ENCODE data around the gene PRMT7.

The PRMT7 gene

GRCh38 chr16:68350813-68351350 is 40.1 kb downstream of the PRMT7 start:
- no peak for DNase-seq

- no peak for DNase-seq
Observed at GRCh38 chr16:68351463-68351862, 40.6 kb downstream of the PRMT7 start.

DNA sequence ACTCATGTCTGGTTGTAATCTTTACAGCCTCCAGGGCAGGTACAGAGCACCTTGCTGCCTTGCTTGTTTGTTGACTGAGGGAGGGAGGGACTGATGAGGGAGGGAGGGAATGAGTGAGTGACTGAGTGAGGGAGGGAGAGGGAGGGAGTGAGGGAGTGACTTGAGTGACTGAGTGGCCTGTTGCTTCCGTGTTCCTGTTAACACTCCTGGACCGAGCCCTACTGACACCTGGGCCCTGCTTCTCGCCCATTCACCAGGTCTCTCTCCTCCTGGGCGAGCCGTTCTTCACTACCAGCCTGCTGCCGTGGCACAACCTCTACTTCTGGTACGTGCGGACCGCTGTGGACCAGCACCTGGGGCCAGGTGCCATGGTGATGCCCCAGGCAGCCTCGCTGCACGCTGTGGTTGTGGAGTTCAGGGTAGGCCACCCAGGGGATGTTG is 41.2 kb downstream of the PRMT7 start:
- DNase-seq, result no peak

- DNase-seq, result no peak
Observed at GRCh38 chr16:68353366-68353765, 42.5 kb downstream of the PRMT7 start.

DNA sequence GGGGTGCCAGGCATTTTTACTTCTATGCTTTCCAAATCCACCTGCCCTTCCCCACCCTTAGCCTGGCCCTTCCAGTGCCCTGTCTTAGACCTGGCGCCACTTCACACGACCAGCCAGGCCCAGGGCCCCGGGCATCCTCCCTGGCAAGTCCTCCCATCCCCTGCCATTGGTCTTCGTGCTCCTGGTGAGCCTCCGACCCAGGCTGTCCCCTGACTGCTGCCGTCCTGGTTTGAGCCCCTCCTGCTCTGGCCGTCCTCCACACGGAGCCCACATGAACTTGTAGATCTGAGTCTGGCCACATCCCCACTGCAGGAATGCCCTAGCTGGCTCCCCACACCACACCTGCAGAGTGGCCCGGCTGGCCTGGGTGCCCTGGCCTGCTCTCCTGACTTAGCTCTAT is 44.0 kb downstream of the PRMT7 start:
- DNase-seq, result no peak

GRCh38 chr16:68355447-68356248 is 44.8 kb downstream of the PRMT7 start:
- DNase-seq, result no peak

- peak; percentile 42 to 51 for DNase-seq
Observed at GRCh38 chr16:68356249-68356918, 45.6 kb downstream of the PRMT7 start.

DNA sequence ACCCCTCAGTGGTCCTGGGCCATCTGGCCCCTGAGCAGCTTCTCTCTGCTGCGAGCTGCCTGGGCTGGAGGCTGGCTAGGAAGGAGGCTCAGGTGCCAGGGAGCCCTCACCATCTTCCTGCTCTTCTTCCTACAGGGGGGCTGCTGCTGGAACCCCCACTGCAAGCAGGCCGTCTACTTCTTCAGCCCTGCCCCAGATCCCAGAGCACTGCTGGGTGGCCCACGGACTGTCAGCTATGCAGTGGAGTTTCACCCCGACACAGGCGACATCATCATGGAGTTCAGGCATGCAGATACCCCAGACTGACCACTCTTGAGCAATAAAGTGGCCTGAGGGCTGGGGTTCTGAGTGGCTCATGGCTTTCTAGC is 46.1 kb downstream of the PRMT7 start:
- no peak for DNase-seq

- DNase-seq, result no peak
Observed at GRCh38 chr16:68357521-68357922, 46.7 kb downstream of the PRMT7 start.

- DNase-seq, result no peak
Observed at GRCh38 chr16:68357923-68358322, 47.1 kb downstream of the PRMT7 start.

DNA sequence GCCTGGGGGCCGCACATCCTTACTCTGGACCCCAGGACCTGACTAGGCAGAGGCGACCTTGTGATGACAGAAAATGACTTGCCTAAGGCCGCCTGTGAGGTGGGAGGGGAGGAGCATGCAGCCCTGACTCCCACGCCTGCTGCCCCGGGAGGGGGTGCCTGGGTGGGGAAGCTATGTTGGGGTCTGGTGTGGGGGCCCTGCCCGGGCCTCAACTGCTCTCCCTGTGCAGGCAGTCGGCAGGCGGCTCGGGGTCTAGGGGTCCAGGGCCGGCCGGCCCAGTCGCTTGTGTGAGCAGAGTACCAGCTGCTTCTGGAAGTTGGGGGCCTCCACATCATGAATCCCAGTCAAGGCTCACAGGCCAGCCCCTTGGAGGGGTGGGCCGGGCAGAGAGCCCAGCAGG is 48.1 kb downstream of the PRMT7 start:
- DNase-seq, result no peak

DNA sequence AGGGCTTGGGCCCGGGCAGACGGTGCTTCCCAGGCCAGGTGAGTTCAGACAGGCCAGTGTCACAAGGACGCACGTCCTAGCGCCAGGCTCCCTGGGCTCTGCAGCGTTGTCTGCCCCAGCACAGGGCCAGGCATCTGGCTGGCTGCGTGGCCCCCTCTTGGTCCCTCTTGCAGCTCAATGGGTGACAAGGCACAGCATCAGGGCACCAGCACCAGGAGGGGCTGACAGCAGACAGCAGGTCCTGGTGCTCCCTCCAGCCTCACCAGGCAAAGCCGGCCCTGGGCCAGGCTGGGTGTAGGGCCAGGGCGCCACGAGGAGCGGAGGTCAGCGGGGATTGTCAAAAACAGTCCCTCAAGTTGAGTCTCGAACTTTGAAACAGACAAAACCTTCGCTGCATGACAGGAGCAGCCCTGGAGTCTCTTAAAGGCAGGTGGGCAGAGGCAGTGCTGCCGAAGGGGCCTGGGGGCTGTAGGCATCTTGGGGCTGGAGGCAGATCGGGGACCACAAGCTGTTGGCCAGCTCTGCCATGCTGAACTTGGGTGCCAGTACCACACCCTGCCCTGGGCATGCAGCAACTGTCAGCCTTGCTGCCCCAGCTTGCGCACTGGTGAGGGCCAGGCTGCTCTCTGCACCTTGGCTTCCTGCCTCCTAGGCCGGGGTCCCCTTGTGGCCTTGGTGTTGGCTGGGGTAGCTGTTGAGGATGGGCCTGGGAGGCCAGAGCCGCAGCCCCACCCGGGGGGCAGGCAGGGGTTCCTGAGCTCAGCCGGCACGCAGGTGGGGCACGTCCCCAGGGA is 48.8 kb downstream of the PRMT7 start:
- DNase-seq, result no peak

DNA sequence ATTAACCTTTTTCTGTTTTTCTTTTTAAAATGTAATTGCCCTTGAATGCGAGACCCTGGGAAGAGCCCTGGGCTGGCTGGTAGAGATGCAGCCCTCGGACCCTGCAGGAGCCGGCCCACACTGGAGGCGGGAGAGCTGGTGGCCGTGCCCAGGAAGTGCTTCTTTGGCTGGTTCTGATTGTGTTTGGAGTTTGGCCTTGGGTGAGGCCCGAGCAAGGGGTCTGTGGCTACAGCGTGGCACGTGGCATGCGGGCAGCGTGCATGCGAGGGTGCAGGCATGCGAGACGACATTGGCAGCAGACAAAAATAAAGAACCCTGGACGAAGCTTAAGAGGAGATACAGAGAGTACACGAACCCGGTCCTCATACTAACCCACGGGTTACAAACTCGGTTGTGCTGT is 49.7 kb downstream of the PRMT7 start:
- no peak for DNase-seq

GRCh38 chr16:68360956-68361355 is 50.1 kb downstream of the PRMT7 start:
- DNase-seq, result no peak

DNA sequence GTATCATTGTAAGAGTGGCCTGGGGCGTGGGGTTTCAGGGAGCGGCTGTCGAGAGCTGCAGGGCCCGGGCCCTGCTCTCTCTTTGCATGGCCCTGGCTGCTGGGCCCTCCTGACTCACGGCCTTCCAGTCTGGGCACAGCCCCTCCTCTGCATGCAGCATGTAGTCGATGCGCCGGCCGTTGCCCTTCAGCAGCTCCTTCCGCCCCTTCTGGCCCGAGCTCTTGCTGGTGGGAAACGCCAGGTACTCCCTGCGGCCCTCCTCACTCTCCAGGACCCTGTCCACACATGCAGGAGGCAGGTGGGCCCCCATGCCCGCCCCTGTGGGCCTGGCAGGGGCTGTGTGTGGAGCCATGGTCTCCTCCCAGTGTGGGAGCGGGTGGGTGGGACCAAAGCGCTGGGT is 50.7 kb downstream of the PRMT7 start:
- DNase-seq, result no peak

- no peak for DNase-seq
Observed at GRCh38 chr16:68362262-68362913, 51.6 kb downstream of the PRMT7 start.

DNA sequence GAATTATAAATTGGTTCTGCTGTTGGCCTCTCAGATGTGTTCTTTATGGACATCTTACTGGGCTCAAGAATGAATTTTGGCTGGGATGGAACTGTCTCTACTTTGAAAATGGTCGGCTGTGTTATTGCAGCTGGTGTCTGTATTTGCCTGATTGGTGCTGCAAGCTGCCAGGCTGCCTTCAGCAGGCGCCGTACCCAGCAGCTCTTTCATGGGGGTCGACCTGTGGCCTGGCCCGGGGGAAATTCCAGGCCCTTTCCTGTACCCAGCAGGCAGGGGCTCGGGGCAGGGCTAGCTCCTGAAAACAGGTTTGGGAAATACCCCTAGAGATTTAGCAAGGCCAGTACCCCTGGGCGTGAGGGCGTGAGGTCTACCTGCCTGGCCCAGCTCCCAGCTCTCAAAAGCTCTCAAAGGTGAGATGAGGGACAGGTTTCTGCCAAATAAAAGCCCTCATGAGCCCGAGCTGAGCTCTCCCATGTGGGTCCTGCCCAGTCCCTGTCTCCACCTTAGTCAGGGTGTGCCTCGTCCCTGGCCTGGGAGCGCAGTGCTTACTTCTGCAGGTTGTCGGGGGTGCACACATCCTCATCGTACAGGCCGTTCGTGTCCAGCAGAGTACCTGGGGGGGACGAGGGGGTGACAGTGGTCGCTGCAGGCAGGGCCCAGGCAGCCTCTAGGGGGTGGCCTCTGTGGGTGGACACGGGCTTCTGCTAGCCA is 52.3 kb downstream of the PRMT7 start:
- DNase-seq, result no peak

GRCh38 chr16:68363658-68364521 is 53.1 kb downstream of the PRMT7 start:
- no peak for DNase-seq

DNA sequence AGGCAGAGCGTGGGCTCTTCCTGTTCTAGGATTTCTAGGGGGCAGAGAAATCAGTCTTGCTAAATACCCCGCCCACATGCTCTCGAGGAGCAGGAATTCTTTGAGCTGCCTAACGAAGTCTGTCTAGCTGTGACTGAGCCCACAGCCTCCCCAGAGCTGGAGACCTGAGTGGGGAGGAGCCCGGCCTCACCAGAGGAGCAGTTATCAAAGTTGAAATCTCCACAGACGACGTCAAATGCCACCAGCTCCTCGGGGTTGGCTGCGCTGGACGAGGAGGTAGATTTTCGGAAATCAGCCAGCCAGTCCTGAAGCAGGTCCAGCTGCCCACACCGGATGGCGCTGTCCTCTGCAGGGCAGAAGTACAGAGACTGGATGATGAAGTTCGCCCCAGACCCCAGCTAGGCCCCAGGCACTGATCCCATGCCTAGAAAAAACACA is 53.8 kb downstream of the PRMT7 start:
- DNase-seq, result no peak

GRCh38 chr16:68365167-68365817 is 54.5 kb downstream of the PRMT7 start:
- no peak for DNase-seq

DNA sequence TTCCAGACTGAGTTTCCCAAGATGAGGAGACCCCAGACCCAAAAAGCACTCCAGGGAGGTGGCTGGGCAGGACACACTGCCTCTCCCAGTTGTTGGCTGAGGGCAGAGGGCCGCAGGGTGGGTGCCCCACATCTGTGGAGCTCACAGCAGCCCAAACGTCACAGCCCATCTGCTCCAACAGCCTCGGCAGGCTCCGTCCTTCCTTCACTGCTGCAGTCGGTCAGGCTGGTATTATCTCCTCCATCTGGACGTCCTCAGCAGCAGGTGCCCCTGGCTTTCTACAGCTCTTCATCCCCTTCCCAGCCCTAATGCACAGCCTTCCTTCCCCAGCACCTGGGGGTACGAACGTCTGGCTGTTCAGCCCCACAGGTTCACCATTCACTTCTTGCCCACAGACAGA is 55.2 kb downstream of the PRMT7 start:
- no peak for DNase-seq

All from activated CD4-positive, alpha-beta T cell treated with anti-CD3 and anti-CD28 coated beads for 4 hours (primary cell).